ENCODE results near the gene PRR36.
"Not testable (repeated sequence)": the region's sequence is repeated elsewhere in the genome, so short reads cannot be mapped to it uniquely, and the experiment has no call there.

Gene PRR36

DNA sequence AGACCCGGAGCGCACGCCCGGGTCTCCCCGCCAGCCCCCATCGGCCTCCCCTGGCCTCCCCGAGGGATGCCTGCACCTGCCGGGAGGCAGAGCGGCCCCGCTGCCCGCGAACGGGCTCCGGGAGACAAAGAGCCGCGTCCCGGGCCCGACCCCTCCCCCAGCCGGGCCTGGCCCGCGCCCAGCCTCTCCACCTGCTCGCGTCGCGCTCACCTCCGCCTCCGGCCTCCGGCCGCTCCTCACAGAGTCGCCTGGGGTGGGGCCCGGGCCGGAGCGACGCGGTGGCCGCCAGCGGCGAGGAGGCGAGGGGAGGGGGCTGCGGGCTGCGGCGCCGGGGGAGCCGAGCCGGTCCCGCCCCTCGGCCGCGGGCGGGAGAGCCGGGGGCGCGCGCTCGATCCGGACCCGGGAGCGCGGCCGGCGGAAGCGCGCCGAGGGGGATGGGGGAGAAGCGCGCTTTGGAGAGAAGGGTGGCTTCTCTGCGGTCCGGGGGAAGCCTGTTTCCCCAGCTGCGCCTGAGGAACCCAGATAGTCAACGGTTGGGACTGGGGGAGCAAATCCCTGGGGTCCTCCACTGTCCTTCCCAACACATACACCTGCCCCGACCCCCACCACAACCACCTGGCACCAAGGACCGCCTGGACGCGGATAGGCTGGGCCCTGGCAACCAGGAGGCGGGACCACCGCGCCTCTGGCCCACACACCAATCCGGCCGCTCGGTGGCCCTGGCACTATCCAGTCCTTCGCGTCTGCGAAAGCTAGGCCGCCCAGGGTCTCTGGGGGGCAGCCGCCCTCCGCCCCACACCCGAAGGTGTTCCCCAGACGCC is at the start of gene PRR36:
Gene PRR36 (minus strand): TSS at position 315 of the 821 bp plus-strand sequence. CDS start 701 bp downstream, outside the sequence.
- peak; percentile 46 for DNase-seq

- DNase-seq = no peak
Observed at GRCh38 chr19:7923295-7924191, 49.4 kb upstream of the PRR36 start.

GRCh38 chr19:7922836-7923195 is 48.6 kb upstream of the PRR36 start:
- DNase-seq = no peak

DNA sequence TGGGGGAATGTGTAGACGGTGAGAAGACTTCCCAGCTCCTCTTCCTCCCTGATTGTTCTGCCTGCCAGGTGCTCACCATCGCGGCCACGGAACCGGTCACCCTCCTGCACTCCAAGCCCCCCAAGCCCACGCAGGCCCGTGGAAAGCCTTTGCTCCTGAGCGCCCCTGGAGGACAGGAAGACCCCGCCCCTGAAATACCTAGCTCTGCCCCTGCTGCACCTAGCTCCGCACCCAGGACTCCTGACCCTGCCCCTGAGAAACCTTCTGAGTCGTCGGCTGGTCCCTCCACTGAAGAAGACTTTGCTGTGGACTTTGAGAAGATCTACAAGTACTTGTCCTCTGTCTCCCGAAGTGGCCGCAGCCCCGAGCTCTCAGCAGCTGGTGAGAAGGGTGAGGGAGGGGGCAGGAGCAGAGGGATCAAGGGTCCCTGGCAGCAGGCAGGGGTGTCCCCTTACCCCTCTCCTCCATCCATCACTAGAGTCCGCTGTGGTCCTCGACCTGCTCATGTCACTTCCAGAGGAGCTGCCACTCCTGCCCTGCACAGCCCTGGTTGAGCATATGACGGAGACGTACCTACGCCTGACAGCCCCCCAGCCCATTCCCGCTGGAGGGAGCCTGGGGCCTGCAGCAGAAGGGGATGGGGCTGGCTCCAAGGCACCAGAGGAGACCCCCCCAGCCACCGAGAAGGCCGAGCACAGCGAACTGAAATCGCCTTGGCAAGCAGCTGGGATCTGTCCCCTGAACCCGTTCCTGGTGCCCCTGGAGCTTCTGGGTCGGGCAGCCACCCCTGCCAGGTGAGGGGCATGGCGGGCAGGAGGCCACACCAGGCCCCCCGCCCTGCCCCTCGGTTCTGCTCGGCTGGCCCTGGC is 48.0 kb upstream of the PRR36 start:
- no peak for DNase-seq

DNA sequence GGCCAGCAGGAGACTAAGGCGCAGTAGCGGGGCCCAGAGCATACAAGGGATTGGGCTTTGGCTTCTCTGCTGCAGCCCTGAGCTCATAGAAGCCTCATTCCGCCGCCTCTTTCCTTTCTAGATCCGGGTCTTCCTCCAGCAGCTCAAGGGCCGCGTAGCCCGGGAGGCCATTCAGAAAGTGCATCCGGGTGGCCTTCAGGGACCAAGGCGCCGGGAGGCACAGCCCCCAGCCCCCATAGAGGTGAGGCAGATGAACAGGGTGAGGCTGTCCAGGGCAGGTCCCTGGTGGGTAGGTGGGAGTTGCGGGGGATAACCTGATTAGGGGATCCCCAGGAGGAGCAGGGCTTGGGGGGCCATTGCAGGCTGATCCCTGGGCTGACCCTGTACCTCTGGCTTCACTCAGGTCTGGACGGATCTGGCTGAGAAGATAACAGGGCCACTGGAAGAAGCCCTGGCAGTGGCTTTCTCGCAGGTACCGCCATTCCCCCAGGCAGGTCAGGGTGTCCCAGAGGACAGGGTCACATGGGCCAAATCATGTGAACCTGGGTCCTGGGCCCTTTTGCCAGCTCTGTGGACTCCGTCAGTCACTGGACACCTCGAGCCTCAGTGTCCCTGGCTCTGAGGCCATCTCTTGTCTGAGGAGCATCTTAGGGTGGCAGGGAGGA is 47.2 kb upstream of the PRR36 start:
- DNase-seq = no peak

- peak; percentile 100 for DNase-seq
Observed at GRCh38 chr19:7920519-7921301, 46.5 kb upstream of the PRR36 start.

GRCh38 chr19:7919610-7920518 is 45.7 kb upstream of the PRR36 start, which contains the start of gene SNAPC2:
Gene SNAPC2 (plus strand): TSS chr19:7920338. CDS start chr19:7920367, 29 bp downstream.
- DNase-seq = peak; percentile 98

DNA sequence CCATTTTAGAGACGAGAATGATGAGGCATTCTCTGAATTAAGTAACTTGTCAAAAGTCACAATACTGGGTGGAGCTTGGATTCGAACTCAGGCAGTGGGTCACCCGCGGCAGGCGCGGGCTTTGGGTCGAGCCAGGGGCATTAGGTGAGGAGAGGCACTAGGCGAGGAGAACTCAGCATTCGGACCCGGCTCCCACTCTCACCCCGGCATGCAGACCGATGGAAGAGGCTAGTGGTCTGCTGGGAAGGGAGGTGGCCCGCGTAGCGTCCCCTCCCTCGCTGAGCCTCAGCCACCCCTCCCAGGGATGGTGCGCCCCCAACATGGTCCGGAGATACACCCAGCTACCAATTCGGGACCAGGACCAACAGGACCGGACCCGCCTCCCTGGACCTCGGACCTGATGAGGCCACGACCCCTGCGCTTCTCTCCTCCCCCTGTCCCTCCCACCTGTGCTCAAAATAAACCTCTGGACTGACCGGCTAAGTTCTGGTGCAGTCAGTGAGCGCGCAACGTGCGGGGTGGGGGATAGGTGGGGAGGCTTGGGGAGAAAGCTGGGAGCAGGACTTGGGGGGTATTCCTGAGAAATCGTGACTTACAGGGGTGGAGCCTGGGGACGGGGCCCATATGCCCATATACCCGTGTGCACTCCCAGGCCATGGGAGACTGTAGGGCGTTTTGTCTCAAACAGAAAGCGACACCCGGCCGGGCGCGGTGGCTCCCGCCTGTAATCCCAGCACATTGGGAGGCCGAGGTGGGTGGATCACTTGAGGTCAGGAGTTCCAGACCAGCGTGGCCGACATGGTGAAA is 44.6 kb upstream of the PRR36 start:
- no peak for DNase-seq

GRCh38 chr19:7918062-7918614 is 43.9 kb upstream of the PRR36 start:
- DNase-seq = not testable (repeated sequence)

- peak; percentile 72 for DNase-seq
Observed at GRCh38 chr19:7917267-7918061, 43.3 kb upstream of the PRR36 start.

DNA sequence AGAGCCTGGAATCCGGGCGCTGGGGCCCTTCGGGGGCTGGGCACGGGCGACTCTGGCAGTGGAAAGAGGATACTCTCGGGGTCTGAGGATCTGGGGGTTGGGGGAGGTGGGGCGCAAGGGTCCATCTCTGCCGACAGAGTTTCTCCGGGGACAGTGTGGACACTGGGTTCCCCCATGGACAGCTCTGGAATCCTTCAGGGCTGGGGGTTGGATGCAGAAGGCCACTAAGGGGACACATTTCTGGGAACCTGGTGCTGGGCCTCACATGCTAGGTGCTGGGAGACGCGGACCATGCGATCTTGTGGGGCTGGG is 42.7 kb upstream of the PRR36 start:
- DNase-seq = no peak

- DNase-seq = peak; percentile 79
Observed at GRCh38 chr19:7916103-7916954, 42.1 kb upstream of the PRR36 start.

GRCh38 chr19:7915250-7916102 is 41.3 kb upstream of the PRR36 start:
- DNase-seq = no peak

DNA sequence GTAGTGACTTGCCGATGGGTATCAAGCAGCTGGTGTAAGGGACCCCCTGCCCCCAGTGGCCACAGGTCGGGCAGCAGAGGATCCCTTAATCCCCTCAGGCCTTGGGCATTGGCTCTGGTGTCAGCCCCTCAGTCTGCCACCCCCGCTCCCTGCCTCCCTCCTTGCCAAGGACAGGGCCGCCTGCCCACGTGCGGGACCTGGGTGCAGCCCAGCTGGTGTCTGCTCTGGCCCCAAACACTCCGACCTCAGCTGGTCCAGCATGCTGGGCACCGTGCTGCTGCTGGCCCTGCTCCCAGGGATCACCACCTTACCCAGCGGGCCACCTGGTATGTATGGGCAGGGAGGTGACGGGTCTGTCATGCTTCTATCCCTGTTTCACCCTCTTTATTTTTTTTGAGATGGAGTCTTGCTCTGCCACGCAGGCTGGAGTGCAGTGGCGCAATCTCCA is 40.4 kb upstream of the PRR36 start, which contains the start of gene TGFBR3L:
Gene TGFBR3L (plus strand): TSS at position 233 of the 448 bp plus-strand sequence.
- DNase-seq = no peak

GRCh38 chr19:7914099-7914498 is 39.9 kb upstream of the PRR36 start:
- no peak for DNase-seq

GRCh38 chr19:7913652-7914051 is 39.5 kb upstream of the PRR36 start:
- no peak for DNase-seq

All from activated CD4-positive, alpha-beta T cell treated with anti-CD3 and anti-CD28 coated beads for 48 hours (primary cell).